Measurements from ENCODE around the gene EFCAB6. TPM values are rescaled to one million over a fixed set of nuclear protein-coding genes. Genes with fewer than 3 reads are reported as not detected.

EFCAB6 gene
- polyA plus RNA-seq, 2 of the 4 experiments (the other 2 are of a cell fraction): 0.46 to 1.2 TPM

DNA sequence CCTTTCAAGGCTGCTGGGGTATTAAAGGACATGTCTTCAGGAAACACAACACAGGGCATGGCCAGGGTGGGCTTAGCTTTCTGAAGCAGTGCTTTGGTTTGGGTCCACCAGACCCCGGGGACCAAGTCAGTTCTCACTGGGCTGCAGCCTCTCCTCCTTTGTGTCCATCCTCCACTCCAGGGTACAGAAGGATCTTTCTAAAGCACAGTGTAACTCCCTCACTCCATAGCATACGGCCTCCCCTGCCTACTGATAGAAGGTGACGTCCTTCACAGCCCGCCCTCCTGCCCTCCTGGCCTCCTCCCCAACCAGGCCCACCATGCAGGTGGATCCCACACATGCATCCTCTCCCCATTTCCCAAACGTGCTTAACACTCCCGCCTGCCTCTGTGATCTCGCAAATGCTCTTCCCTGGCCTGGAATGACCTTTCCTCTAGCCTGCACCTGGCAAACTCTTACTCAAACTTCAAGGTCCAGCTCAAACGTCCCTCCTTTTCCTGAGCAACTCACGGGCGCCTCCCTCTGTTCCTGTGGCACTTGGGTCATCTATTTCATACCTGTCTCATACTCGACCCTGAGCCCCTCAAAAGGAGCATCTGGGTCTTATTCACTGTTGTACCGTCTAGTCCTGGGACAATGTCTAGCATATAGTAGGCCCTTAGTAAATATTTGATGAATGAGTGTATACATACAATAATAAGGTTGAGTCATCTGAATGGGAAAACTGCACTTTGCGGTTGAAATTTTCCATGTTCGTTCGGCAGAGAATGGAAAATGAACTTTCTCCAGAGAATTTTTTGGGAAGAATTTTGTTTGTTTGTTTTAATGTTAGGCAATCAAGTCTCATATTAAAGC lies 187.7 kb downstream of the EFCAB6 start (continued):
- TF ChIP-seq CTCF (IDR thresholded peaks at IDR 0.05) (0 out of 3 replicates have a peak, but pooled peaks have one; percentile 24), TP53 (CRISPR knock-in tag; IDR thresholded peaks at IDR 0.05) (no peak), RAD21 (conservative IDR thresholded peaks at IDR 0.05 in 1 of 2, IDR thresholded peaks at IDR 0.05 in 1 of 2) (peak; percentile 43 to 44; a peak in 3 of 5 replicates), GATA3 (IDR thresholded peaks at IDR 0.05; ENCODE audit: borderline replicate concordance) (peak; percentile 48; the same call in 1 of the 2 replicates)

DNA sequence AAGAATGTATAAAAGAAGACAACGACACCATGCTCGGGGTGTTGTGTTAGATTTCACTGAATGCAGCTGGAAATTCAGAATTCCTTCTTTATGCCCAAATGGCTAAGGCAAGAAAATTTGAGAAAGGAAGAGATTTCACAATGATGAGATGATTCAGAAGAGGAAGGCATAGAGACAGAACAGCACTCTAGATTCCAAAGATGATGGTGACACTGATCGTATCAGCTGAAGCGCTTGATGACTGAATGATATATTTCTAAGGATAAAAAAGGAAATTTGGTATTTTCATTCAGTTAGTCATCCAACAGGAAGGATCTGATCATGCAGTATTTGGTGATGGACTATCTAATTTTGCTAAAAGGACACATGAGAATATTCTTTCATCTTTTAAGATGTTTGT lies 189.2 kb downstream of the EFCAB6 start:
- no peak for ATAC-seq
- Histone ChIP-seq H3K27ac (no peak overlapping the region), H3K4me3 (no peak overlapping the region), H3K9me3 (peaks cover 12% of the 10 kb centered on the region; the same call in 2 of the 3 replicates), H3K4me2 (no peak overlapping the region), H3K4me1 (peaks cover 23% of the 10 kb centered on the region)
- no peak for FAIRE-seq
- ChIA-PET CTCF (no interaction called here), POLR2A (no interaction called here)
- TF ChIP-seq JUNB (IDR thresholded peaks at IDR 0.05) (0 out of 2 replicates have a peak, but pooled peaks have one; percentile 18), POLR2AphosphoS2 (conservative IDR thresholded peaks at IDR 0.05; ENCODE audit: low read length) (no peak)
- DNase-seq (ENCODE audit: low read depth in 1 of 2, low spot score in 1 of 2): no peak
- 75% methylated on average over 4 of the region's 4 CpGs for WGBS (ENCODE audit: missing lambda C conversion rate)

GRCh38 chr22:43620197-43620596 lies 191.9 kb downstream of the EFCAB6 start:
- TF ChIP-seq RNF2 (IDR thresholded peaks at IDR 0.05; ENCODE audit: borderline replicate concordance, low read depth) (no peak), MAFK (IDR thresholded peaks at IDR 0.05; ENCODE audit: partially characterized antibody) (no peak), HOXB13 (CRISPR knock-in tag; IDR thresholded peaks at IDR 0.05; ENCODE audit: low read depth) (no peak), HES2 (IDR thresholded peaks at IDR 0.05) (no peak)
- 74% methylated on average over 3 of the region's 3 CpGs for WGBS (ENCODE audit: missing lambda C conversion rate)
- no peak for DNase-seq (ENCODE audit: low read depth in 1 of 2, low spot score in 1 of 2)
- Histone ChIP-seq H3K27ac (no peak overlapping the region), H3K9me3 (peaks cover 12% of the 10 kb centered on the region; the same call in 2 of the 3 replicates), H3K4me3 (no peak overlapping the region), H3K4me1 (peaks cover 16% of the 10 kb centered on the region), H3K4me2 (no peak overlapping the region)
- CTCF ChIA-PET: interaction anchor here (0.7 kb wide), 1 partner anchor 158 kb away, joined by 3 read pairs; no protein-coding TSS in a partner anchor
- POLR2A ChIA-PET: no interaction called here
- FAIRE-seq: no peak
- no peak for ATAC-seq

DNA sequence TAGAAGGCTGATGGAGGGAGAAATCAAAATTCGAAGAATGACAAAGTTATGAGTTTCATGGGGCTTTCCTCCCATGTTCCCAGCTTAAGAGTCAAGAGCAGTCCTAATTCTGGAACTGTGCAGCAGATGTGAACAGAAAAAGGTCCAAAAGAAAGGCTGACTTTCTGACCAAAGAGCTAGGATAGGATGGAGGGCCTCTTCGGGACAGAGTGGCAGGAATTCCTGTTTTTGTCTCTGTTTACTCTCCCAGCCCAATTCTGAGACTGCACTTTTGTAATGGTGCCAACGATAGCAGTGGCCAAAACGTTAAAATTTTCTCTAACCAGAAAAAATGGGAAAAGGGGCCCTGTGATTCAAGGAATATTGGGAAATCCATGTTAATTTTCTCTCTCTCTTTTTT lies 193.6 kb downstream of the EFCAB6 start:
- DNase-seq (ENCODE audit: low read depth in 1 of 2, low spot score in 1 of 2) (no peak), ATAC-seq (no peak), FAIRE-seq (no peak)
- Histone ChIP-seq H3K4me1 (0 out of 3 replicates have a peak, but pooled peaks cover 2% of the 10 kb centered on the region), H3K9me3 (peaks cover 12% of the 10 kb centered on the region; the same call in 2 of the 3 replicates), H3K4me2 (no peak overlapping the region), H3K4me3 (no peak overlapping the region), H3K27ac (no peak overlapping the region)
- WGBS (ENCODE audit: missing lambda C conversion rate): 15% methylated on average over 4 of the region's 4 CpGs
- POLR2A ChIA-PET: no interaction called here
- CTCF ChIA-PET: interaction anchor here (1.0 kb wide), 1 partner anchor 19 kb away, joined by 3 read pairs; no protein-coding TSS in a partner anchor
- TF ChIP-seq FOSL2 (IDR thresholded peaks at IDR 0.05): no peak
- TF ChIP-seq FOSL2 (CRISPR knock-in tag; IDR thresholded peaks at IDR 0.05): no peak
- no peak for TF ChIP-seq FOSB (CRISPR knock-in tag; IDR thresholded peaks at IDR 0.05)
- TF ChIP-seq, protein P1, sequence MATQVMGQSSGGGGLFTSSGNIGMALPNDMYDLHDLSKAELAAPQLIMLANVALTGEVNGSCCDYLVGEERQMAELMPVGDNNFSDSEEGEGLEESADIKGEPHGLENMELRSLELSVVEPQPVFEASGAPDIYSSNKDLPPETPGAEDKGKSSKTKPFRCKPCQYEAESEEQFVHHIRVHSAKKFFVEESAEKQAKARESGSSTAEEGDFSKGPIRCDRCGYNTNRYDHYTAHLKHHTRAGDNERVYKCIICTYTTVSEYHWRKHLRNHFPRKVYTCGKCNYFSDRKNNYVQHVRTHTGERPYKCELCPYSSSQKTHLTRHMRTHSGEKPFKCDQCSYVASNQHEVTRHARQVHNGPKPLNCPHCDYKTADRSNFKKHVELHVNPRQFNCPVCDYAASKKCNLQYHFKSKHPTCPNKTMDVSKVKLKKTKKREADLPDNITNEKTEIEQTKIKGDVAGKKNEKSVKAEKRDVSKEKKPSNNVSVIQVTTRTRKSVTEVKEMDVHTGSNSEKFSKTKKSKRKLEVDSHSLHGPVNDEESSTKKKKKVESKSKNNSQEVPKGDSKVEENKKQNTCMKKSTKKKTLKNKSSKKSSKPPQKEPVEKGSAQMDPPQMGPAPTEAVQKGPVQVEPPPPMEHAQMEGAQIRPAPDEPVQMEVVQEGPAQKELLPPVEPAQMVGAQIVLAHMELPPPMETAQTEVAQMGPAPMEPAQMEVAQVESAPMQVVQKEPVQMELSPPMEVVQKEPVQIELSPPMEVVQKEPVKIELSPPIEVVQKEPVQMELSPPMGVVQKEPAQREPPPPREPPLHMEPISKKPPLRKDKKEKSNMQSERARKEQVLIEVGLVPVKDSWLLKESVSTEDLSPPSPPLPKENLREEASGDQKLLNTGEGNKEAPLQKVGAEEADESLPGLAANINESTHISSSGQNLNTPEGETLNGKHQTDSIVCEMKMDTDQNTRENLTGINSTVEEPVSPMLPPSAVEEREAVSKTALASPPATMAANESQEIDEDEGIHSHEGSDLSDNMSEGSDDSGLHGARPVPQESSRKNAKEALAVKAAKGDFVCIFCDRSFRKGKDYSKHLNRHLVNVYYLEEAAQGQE (IDR thresholded peaks at IDR 0.05): no peak
- TF ChIP-seq MYC (IDR thresholded peaks at IDR 0.05; ENCODE audit: borderline replicate concordance, low read length): no peak
- TF ChIP-seq FOXS1 (CRISPR knock-in tag; IDR thresholded peaks at IDR 0.05): no peak
- no peak for TF ChIP-seq CTCF (IDR thresholded peaks at IDR 0.05)
- no peak for TF ChIP-seq MAFK (IDR thresholded peaks at IDR 0.05; ENCODE audit: partially characterized antibody)
- no peak for TF ChIP-seq EHF (CRISPR knock-in tag; IDR thresholded peaks at IDR 0.05)
- TF ChIP-seq ESRRA (IDR thresholded peaks at IDR 0.05; ENCODE audit: borderline replicate concordance, low read length): no peak
- TF ChIP-seq HDAC2 (IDR thresholded peaks at IDR 0.05): no peak
- no peak for TF ChIP-seq POLR2A (IDR thresholded peaks at IDR 0.05; ENCODE audit: low read length)
- TF ChIP-seq JUNB (IDR thresholded peaks at IDR 0.05): no peak
- TF ChIP-seq EHMT2 (IDR thresholded peaks at IDR 0.05; ENCODE audit: low read depth): no peak
